ENCODE data around the gene ZNF112.

ZNF112 gene

GRCh38 chr19:44280916-44281315, 75.6 kb downstream of the ZNF112 start:
- no peak for DNase-seq

GRCh38 chr19:44278181-44278690, 78.2 kb downstream of the ZNF112 start:
- no peak for DNase-seq

GRCh38 chr19:44277331-44277730, 79.1 kb downstream of the ZNF112 start:
- DNase-seq = no peak
